HG02885 (cell line): ENCODE measurements around the gene FAM219A.
"Not testable (repeated sequence)": the region's sequence is repeated elsewhere in the genome, so short reads cannot be mapped to it uniquely, and the experiment has no call there.

Experiments used
- ATAC-seq: cut with Tn5 transposase; IDR thresholded peaks from one replicate; pipeline ENCODE4 v1.9.1; 2021; ENCODE audit warnings: mild to moderate bottlenecking; ENCODE audit not compliant: unreplicated experiment, poor library complexity

Gene FAM219A

DNA sequence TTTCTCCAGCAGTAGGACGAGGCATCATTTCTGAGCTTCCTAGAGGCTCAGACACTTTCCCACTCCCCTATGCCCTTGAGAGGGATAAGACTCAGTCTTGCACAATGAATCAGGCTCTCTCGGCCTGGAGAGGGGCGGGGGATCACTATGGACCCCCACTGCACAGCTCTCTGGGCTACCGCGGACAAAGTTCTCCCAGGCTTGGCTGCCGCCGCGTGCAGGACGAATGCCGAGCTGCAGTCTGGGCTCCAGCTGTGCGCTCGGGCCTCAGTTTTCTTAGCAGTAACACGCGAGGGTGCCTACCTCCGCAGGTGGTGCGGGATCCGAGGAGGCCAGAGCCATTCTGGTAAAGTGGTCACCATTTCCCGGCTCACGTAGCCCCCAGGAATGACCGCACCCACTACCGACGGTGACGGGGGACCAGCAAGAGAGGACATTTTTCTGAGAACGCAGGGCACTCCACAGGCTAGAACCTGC lies 78.3 kb downstream of the FAM219A start:
- no peak for ATAC-seq

DNA sequence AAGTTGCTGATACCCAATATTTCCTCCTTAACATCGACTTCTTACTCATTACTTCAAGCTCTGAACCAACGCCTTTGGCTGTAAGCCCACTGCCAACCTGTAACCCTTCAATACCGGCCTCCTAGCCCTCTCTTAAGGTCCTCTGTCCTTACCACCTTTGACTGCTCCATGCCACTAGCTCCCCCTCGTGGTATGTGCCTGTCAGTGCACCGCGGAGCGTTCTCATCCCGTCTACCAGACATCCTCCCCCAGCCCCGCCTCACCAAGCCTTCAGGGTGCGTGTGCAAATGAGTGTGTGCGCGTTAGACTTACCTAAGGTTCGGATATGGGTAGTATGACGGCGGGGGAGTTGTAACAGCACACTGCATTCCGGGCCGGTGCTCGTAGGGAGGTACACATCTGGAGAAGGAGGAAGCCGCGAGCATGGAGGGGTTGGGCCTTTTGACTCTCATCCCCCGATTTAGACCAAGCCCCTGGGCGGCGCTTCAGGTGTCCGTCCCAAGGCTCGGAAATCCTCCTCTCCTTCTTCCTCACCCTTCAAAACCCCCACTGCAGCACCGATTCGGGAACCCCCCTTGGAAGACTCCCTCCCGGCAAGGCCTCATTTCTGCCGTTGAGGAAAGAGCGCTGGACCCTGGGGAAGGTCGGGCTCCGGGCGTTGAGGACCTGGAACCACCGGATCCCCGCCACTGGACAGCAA lies 78.9 kb downstream of the FAM219A start:
- ATAC-seq = peak; percentile 34

DNA sequence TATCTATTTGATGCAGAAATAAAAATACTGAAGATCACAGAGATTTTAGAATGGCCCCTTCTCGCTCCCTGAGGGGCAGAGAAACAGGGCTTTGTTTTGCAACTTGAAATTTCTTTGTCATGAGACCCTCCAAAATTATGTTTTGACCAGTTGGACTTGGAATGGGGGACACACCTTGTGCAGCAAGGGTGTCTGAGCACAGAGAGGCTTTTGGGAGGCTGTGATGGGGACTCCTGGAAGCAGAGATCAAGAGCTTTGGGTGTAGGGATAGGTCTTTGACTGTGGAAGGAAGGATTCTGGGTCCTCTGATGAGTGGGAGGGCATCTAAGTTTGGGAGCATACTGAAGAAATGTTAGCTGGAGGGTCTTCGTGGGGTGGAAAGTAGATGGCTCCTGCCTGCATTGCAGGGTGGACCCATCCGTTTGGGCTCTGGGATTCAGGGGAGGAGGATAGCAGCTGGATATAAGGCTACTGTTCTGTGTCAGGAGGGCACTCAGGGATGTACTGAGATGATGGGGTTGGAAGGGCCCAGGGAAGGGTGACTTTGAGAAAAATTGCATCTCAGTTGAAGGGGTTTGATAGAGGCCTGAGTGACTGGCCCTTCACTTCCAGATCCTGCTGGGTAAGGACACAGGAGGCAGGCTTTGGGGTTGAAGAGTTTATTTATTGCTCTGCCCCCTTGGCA lies 79.9 kb downstream of the FAM219A start:
- ATAC-seq = no peak

DNA sequence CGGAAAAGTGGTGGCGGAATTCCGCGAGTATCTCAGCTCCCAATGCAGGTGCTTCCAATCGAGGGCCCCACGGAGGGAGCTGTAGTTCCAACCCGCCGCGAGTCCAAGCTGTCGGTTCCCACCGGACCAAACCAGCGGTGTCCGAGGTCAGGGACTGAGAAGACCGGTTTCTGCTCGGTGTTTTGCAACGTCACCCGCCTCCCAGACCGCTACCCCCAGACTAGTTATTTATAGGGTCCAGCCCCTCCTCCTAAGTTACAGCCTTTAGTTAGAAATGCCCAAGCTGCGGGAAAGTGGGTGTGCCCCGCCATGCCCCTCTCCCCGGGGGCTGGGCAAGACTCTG lies 81.0 kb downstream of the FAM219A start:
- no peak for ATAC-seq

DNA sequence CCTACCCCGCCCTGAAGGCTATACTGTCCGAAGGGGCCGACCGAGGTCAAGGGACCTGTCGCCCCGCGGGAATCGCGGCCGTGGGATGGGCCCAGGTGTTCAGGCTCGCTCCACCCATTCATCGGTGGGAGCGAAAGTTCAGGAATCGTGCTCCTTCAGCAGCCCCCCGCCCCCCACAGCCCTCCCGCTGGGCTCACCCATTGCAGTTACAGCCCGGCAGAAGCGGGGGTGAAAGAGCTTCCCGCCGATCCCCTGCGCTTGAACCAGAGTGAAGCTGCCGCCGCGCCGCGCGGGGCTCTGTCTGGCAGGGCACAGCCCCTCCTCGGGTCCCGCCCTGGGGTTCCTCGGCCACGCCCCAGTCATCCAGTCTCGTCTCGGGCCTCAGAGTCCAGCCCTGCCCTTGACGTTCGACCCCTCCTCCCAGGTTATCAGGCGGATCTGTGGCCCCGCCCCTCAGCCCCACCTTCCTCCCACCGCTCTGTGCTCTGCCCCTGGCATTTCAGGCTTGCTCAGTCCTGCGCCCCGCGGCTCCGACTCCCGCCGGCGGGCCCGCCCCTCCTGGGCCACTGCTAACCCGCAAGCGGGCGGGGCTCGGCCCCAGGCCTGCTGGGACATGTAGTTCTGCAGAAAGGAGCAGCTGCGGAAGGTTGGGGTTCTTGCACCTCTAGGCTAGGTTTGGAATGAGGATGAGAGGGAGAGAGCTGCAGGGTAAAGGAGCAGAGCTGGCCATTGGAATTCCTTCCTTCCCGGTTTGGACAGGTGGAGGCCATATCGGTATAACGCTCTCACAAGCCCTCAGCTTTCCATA lies 81.6 kb downstream of the FAM219A start, which contains the start of gene MYORG:
Gene MYORG, minus strand, starts transcription at position 303 of the 808 bp plus-strand sequence. CDS start 3,955 bp downstream, outside the sequence.
- ATAC-seq = peak; percentile 84

DNA sequence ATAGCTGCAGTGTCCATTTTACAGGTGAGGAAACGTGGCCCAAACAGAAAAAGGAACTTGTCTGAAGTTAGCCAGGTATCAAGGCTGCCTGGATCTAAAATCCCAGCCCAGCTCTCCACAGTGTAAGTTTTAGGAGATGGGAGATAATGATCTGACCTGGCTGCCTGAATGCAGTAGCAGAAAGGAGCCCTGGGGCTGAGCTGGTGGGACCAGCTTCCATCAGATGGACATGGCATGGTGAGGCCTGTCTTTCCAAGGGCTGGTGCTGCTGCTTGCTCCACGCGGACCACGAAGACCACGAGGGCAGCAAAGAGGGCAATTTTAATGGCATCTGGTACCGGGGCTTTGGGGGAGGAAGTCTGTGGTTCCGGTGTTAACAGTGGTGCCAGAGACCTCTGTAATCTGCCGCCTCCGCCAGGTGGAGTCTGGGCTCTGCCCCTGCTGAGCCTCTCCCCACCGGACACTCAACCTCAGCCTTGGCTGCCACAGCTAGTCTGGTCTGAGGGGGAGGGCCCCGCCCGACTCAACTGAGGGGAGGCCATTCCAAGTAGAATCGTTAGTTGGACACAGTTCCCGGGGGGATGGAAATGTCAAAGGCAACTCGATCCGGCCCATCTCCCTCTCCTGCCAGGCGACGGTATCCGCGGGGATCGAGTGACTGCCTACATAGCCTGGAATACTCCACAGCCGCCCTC lies 82.3 kb downstream of the FAM219A start:
- no peak for ATAC-seq

DNA sequence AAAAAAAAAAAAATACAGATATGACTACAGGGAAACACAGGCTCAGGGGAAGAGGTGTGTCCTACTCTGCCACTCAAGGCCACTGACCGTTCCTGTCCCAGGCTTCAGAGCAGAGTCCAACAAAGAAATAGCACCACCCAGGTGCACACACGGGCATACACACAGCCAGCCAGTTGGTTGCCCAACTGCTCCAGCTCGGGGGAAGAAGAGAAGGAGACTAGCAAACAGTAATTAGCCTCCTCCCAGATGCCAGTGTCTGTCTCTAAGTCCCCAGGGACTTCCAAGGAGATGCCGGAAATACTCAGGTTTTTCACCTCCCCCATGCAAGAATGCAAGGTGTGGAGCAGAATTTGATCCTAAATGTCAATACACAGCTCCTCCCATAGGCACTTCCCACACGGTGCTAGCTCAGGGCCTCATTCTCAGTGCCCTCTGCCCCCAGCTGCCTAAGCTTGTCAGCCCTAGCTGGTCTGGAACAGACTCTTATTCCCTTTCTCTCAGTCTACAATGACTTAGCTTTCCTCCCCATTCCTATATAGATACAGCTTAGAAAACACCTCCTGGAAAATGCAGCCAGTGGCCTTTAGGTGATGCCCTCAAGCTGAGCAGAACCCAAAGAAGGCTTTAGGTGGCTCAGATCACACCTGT lies 83.3 kb downstream of the FAM219A start:
- ATAC-seq = no peak

DNA sequence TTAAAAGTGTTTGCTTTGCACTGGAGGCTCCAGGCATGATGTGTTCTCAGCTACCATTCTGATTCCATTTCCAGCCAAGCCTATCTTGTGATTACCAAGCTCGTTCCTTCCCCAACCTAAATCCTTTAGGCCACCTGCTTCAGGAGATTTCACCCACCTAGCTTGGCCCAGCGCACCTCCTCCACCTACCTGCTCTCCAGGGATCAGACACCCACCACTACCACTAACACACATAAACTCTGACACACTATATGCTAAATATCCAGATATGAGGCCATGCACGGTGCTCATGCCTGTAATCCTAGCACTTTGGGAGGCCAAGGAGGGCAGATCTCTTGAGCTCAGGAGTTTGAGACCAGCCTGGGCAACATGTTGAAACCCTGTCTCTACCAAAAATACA lies 84.0 kb downstream of the FAM219A start:
- ATAC-seq = no peak

DNA sequence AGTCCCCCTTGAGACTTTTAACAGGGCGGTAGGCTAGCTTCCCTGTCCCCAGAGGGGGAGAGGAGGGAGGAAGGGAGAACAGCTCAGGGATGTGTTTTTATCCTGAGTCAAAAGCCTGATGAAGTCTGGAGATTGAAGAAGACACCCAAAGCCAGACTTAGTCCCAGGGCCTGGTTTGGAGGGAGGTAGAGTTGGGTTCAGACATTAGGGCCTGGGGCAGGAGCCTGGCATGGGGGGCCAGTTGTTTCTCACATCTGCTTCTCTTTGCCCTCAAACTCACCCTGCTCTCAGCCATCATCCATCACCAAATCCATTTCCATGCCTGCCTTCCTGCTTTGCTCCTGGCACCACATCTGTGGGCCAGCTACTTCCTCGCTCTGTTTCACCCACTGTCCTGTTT lies 84.6 kb downstream of the FAM219A start:
- ATAC-seq = no peak

DNA sequence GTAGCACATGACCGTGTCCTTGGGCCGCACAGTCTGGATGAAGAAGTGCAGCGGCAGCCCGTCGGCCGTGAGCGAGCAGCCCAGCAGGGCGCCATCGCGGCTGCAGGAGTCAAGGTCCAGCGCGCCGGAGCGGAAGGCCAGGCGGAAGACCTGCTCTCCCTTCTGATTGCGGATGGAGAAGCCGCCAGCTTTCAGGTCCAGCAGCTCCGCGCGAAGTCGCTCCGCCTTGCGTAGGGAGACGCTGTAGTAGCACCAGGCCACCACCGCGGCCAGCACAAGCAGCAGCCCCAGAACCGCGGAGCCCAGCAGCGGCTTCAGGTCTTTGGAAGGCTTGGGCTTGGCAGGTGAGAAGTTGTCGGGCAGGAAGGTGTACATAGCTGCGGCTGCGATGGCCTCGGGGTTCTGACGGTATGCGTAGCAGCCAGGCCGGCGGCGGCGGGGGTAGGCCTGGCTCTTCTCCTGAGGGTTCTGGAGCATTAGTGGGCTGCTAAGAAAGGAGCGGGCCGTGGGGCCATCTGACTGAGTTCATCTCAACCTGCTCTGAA lies 85.8 kb downstream of the FAM219A start:
- no peak for ATAC-seq

DNA sequence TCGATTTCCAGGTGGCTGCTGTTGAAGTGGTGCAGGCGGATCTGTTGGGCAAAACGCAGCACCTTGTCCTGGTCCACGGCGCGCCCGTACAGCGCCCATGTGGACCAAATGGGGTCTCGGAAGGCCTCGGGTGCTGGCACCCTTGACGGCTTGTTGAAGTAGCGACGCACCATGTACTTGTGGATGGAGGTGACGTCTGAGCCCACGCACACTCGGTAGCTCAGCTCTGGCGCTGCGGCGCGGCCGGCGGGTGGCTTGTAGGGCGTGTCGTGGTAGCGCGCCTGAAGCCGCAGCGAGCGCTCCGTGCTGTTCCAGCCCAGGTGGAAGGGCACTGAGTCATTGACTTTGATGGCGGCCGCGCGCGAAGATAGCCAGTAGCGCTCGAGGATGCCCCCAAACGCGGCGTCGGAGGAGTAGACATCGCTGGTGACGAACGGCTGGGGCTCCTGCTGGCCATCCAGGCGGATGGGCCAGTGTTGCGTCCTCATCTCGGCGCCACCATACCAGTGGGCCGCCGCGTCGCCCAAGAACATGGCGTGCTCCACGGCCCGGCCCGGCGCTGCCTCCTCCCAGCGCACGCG lies 86.4 kb downstream of the FAM219A start:
- no peak for ATAC-seq

DNA sequence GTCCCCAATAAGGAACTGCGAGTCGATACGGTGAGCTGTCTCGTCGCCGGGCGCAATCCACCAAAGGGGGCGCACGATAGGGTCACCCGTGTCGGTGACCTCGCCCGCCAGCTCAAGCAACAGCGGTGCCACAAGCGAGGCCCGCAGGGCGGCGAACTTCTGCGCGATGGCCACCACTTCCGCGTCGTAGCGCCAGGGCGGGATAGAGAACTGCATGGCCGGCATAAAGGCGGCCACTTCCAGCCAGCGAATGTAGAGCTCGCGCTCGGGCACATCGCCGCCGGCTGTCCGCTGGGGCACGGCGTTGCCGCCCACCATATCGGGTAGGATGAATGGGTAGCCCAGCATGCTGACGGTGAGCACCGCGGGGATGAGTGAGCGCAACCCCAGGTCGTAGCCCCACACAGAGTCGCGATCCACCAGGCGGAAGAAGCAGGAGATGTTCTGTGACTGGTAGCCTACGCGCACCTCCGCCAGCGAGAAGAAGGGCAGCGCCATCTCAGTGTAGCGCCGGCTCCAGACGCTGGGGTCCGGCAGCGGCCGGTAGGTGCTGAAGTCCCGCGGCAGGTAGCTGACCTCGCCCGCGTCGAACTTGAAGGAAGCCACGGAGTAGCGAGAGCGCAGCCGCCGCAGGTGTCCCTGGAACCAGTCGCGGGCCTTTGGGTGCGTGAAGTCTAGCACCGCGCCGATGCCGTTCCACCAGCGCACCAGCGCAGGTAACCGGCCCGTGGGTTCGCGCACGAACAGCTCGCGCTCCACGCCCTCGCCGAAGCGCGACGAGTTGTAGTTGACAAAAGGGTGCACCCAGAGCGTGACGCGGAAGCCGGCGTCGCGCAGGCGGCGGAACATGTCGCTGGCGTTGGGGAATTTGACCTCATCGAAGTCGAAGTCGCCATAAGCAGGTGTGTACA lies 87.1 kb downstream of the FAM219A start:
- ATAC-seq = no peak

DNA sequence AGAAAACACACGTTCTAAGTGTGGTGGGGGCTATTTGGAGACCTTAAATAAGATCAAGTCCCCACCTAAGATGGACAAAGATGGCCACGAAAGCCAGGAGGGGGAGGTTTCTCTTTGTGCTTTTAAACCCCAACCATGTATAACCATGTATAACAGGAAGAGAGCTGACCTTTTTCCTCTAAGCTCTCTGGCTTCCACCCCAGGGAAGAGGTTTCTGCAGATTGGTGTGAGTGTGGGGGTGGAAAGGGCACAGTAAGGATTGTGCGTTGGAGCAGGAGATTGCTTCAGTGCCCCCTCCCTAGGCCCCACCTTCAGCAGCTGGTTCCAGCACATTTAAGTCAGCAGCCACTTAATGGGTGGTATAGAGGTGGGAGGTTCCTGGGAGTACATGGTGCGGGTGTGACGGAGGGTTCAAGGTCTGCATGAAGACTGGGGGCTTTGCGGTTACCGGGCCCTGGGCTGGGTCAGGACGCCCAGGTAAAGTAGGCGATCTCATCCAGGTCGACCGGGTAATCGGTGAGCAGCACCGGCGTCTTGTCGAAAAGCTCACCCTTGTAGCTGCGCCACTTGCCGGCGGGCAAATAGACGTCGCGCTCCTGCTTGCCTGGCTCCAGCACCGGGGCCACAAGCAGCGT lies 87.9 kb downstream of the FAM219A start:
- no peak for ATAC-seq

DNA sequence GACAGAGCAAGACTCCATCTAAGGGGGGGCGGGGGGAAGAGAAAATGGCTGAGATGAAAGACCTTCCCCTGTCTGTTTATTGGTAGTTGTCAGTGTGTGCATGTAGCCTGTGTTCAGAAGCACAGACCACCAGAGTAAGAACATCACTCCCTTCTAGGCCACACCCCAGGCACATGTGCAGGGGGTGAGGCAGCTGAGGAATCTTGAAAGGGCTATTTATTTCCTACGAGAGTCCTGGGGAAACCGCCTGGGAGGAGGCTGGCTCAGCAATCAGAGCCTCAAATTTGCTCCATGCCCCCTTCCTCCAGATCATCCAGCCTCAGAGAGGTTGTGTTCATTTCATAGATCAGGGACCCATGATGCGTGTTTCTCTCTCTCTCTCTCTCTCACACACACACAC lies 88.7 kb downstream of the FAM219A start:
- ATAC-seq = no peak

DNA sequence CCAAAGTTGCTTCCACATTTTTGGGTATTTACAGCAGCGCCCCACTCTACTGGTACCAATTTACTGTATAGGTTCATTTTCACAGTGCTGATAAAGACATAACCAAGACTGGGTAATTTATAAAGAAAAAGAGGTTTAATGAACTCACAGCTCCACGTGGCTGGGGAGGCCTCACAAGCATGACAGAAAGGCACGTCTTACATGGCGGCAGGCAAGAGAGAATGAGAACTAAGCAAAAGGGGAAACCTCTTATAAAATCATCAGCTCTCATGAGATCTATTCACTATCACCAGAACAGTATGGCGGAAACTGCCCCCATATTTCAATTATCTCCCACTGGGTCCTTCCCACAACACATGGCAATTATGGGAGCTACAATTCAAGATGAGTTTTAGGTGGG lies 89.6 kb downstream of the FAM219A start:
- ATAC-seq = not testable (repeated sequence)

DNA sequence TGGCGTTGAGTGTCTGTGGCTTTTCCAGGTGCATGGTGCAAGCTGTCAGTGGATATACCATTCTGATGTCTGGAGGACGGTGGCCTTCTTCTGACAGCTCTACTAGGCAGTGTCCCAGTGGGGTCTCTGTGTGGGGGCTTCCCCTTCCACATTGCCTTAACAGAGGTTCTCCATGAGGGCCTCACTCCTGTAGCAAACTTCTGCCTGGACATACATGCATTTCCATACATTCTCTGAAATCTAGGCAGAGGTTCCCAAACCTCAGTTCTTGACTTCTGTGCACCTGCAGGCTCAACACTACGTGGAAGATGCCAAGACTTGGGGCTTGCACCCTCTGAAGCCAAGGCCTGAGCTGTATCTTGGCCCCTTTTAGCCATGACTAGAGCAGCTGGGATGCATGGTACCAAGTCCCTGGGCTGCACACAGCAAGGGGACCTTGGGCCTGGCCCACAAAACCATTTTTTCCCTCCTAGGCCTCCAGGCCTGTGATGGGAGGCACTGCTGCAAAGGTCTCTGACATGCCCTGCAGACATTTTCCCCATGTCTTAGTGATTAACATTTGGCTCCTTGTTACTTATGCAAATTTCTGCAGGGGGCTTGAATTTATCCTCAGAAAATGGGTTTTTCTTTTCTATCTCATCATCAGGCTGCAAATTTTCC lies 90.5 kb downstream of the FAM219A start:
- ATAC-seq = not testable (repeated sequence)

DNA sequence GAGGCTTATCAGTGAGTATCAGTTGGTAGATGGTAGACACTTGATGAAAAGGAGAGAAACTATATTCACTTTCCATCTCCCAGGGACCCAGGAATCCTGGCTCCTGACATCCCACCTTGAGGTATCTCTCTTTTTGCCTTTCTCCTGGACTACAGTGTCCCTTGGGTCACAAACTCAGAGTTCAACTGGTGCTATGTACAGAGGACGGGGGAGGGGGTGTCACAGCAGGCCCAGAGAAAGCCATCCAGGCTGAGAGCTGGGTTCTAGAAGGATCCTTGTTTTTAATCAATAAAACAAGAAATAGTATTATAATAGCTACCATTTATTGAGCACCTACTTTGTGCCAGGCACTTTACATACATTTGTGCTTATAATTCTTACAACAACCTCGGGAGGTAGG lies 92.0 kb downstream of the FAM219A start:
- no peak for ATAC-seq
